AG20443 (cell line): ENCODE measurements around the gene KAZN.

Source experiments
- DNase-seq: peaks from one replicate; pipeline ENCODE4 v3.0.0; 2012; ENCODE audit warnings: low spot score, mixed read lengths

Gene KAZN

GRCh38 chr1:14857436-14858195 is 259.1 kb downstream of the KAZN start:
- no peak for DNase-seq

GRCh38 chr1:14862114-14862771 is 263.8 kb downstream of the KAZN start:
- no peak for DNase-seq

GRCh38 chr1:14865106-14865505 is 266.6 kb downstream of the KAZN start:
- DNase-seq = no peak

DNA sequence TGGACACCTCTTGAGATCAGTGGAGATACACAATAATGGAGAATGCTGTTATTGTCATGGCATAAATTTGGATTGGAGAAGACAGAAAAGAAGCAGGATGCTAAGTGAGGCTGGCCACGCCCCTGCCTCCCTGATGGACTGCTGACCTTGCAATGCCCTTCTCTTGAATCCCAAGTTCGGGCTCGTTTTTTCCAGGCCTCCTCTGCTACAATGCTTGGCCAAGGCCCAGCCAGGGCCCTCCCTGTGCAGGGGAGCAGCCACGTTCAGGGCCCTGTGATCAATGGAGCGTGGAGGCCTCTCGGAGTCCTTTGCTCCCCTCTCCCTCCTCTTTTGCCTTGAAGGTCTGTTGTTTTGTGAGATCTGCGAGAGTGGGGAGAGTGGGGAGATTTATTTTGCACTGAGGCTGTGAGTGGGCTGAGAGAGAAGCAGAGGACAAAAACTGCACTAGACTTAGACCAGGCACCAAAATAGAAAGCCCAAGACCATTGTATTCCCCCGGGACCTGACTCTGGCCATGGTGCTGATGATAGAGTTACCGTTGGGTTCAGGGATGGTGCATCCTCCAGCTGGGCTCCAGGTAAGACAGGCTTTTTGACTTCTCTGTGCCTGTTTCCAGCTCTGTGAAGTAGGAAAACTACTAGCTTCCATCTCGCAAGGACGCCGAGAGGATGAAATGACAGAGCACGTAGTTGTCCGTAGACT is 268.6 kb downstream of the KAZN start:
- no peak for DNase-seq

GRCh38 chr1:14869187-14869586 is 270.7 kb downstream of the KAZN start:
- peak; percentile 40 for DNase-seq

GRCh38 chr1:14871218-14871970 is 272.9 kb downstream of the KAZN start:
- no peak for DNase-seq

DNA sequence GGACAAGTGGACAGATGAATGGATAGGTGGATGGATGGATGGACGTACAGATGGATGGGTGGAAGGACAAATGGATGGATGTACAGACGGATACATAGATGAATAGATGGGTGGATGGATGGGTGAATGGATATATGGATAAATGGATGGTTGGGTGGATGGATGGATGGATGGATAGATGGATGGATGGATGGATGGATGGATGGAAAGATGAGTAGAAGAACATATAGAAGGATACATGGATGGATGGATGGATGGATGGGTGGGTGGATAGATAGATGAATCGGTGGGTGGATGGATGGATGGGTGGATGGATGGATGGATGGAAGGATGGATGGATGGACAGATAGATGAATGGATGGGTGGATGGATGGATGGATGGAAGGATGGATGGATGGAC is 274.3 kb downstream of the KAZN start:
- no peak for DNase-seq

DNA sequence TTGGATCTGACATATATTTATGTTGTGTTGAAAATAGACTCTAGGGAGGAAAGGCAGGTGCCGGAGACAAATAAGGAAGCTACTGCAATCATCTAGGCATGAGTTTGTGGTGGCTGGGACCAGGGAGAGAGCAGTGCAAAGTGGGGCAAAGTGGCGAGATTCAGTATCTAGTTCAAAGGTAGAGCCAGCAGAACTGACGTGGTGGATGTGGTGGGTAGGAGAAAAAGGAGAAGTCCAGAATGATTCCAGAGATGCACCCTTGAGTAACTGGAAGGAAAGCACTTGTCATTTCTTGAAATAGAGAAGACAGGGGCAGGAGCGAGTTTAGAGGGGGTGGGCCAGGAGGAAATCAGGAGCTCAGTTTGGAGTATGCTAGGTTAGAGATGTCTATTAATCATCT is 275.2 kb downstream of the KAZN start:
- DNase-seq = no peak

GRCh38 chr1:14875524-14876509 is 277.3 kb downstream of the KAZN start:
- DNase-seq = no peak

GRCh38 chr1:14876747-14877146 is 278.3 kb downstream of the KAZN start:
- no peak for DNase-seq

GRCh38 chr1:14877224-14877623 is 278.7 kb downstream of the KAZN start:
- no peak for DNase-seq

- no peak for DNase-seq
These were observed 279.6 kb downstream of the KAZN start for GRCh38 chr1:14878124-14878523.

- no peak for DNase-seq
These were observed 280.5 kb downstream of the KAZN start for GRCh38 chr1:14878951-14879350.

GRCh38 chr1:14880456-14881316 is 282.2 kb downstream of the KAZN start:
- peak; percentile 89 for DNase-seq

DNA sequence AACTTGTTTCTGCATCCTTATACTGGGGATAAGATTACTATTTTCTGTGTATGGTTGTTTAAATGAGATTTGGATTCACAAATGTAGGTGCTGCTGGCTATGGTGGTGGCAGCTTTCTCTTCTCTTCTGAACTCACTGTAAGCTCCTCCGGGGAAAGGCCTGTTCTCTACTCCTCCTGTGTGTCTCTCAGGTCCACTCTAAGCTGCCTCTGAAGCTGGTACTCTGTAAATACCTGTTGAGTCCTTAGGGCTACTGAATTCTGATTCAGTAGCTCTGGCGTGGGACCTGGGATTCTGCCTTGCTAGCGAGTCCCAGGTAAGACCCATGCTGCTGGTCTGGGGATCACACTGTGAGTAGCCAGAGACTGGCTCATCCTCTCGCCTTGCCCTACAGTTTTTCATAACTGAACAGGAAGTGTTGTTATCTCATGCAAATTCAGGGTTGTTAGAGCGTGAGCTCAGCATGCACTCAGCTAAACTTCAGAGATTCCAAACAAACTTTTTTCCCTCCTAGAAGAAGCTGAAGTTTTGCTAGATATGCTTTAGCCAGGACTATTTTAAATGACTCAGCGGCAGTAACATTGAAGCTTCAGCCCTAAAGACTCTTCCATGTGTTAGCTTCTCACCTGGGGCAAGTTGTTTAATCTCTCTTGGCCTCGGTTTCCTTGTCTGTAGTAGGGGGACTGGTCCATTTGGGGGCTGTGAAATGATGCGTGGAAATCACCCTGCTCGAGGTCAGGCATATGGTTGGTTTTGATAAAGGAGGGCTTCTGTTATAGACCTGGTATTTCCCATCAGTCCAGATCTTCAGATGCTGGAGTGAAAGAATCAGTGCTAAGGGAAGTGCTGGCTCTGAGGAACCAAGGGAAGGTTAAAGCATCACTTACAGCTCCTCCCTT is 283.5 kb downstream of the KAZN start:
- no peak for DNase-seq

GRCh38 chr1:14884614-14885175 is 286.2 kb downstream of the KAZN start:
- no peak for DNase-seq

DNA sequence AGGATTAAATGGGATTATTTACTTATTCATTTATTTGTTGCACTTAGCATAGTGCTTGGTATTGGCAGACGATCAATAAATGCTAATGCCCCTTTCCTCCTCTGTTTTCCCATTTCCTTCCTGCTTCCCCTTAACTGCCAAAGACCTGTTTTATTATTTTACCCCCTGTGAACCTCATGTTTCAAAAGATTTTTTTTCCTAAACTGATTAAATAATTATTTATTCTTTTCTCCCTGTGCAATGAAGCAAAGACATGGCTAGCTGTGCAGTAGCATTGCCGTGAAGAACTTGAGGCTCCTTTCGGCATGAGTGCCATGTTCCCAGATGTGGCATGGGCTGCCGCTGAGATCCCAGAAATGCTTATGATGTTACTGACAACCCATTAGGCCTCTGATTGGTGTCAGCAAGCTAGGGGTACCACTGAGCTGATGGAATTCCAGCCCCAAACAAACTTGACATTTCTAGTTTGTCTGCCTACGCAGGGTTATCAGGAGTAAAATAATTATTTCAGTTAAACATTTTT is 288.6 kb downstream of the KAZN start:
- DNase-seq = no peak

- no peak for DNase-seq
These were observed 289.4 kb downstream of the KAZN start for GRCh38 chr1:14887764-14888350.
